ENCODE results near the gene PRSS12. TPM values are rescaled to one million over a fixed set of nuclear protein-coding genes. Genes with fewer than 3 reads are reported as not detected.
"Not testable (repeated sequence)": the region's sequence is repeated elsewhere in the genome, so short reads cannot be mapped to it uniquely, and the experiment has no call there.

PRSS12 gene
- total RNA-seq, 2 experiments from 2014 or later, result not detected

- H3K9me3 ChIP-seq (ENCODE audit: low read length), result 0 out of 2 replicates have a peak, but pooled peaks cover 6% of the 10 kb centered on the region
- no TSS peak for BruUV-seq (replicated peaks)
- no peak overlapping the region for H3K4me2 ChIP-seq (ENCODE audit: low read length)
- H3K27ac ChIP-seq (ENCODE audit: low read depth, low read length, poor library complexity, severe bottlenecking), result no peak overlapping the region
- no peaks in the 10 kb centered on the region for H3K79me2 ChIP-seq (ENCODE audit: insufficient read depth, low read depth, low read length)
- TF ChIP-seq CTCF (conservative IDR thresholded peaks at IDR 0.05; ENCODE audit: low read length) (no peak), EZH2phosphoT487 (IDR thresholded peaks at IDR 0.05; ENCODE audit: borderline replicate concordance, low read depth, low read length) (no peak)
- H4K20me1 ChIP-seq (ENCODE audit: insufficient read depth, low read length), result no peaks in the 10 kb centered on the region
- ChIA-PET POLR2A (no interaction called here), CTCF (ENCODE audit: unreplicated experiment) (no interaction called here)
- H2AFZ ChIP-seq (ENCODE audit: low read length), result no peak overlapping the region
- H3K4me3 ChIP-seq (ENCODE audit: low read depth, low read length, poor library complexity, severe bottlenecking), result no peak overlapping the region
- H3K4me1 ChIP-seq (ENCODE audit: insufficient read depth, low read length, poor library complexity, severe bottlenecking), result no peaks in the 10 kb centered on the region
- no peaks in the 10 kb centered on the region for H3K36me3 ChIP-seq (ENCODE audit: insufficient read depth, low read length)
- intact Hi-C loops (cut with micrococcal nuclease; ENCODE audit: unreplicated experiment), result no loop called here
- H3K9me2 ChIP-seq (ENCODE audit: insufficient read depth, low read length), result no peaks in the 10 kb centered on the region
- no peak for DNase-seq (ENCODE audit: low spot score)
Measured at GRCh38 chr4:118395057-118395644, 42.3 kb upstream of the PRSS12 start.

- H3K27ac ChIP-seq (ENCODE audit: low read depth, low read length, poor library complexity, severe bottlenecking); H3K4me3 ChIP-seq (ENCODE audit: low read depth, low read length, poor library complexity, severe bottlenecking); H3K4me2 ChIP-seq (ENCODE audit: low read length); BruUV-seq (replicated peaks); CTCF ChIA-PET (ENCODE audit: unreplicated experiment); POLR2A ChIA-PET; DNase-seq (ENCODE audit: low spot score); H2AFZ ChIP-seq (ENCODE audit: low read length); H3K36me3 ChIP-seq (ENCODE audit: insufficient read depth, low read length); intact Hi-C loops (cut with micrococcal nuclease; ENCODE audit: unreplicated experiment); H3K4me1 ChIP-seq (ENCODE audit: insufficient read depth, low read length, poor library complexity, severe bottlenecking); H3K79me2 ChIP-seq (ENCODE audit: insufficient read depth, low read depth, low read length); H4K20me1 ChIP-seq (ENCODE audit: insufficient read depth, low read length); H3K9me2 ChIP-seq (ENCODE audit: insufficient read depth, low read length); H3K9me3 ChIP-seq (ENCODE audit: low read length): not testable (repeated sequence)
Measured at GRCh38 chr4:118392509-118392908, 39.7 kb upstream of the PRSS12 start.

- Histone ChIP-seq H3K36me3 (ENCODE audit: insufficient read depth, low read length) (no peaks in the 10 kb centered on the region), H3K27ac (ENCODE audit: low read depth, low read length, poor library complexity, severe bottlenecking) (no peak overlapping the region), H3K9me3 (ENCODE audit: low read length) (0 out of 2 replicates have a peak, but pooled peaks cover 6% of the 10 kb centered on the region), H2AFZ (ENCODE audit: low read length) (no peak overlapping the region), H3K4me1 (ENCODE audit: insufficient read depth, low read length, poor library complexity, severe bottlenecking) (no peaks in the 10 kb centered on the region), H4K20me1 (ENCODE audit: insufficient read depth, low read length) (no peaks in the 10 kb centered on the region), H3K4me3 (ENCODE audit: low read depth, low read length, poor library complexity, severe bottlenecking) (no peak overlapping the region), H3K79me2 (ENCODE audit: insufficient read depth, low read depth, low read length) (no peaks in the 10 kb centered on the region), H3K9me2 (ENCODE audit: insufficient read depth, low read length) (no peaks in the 10 kb centered on the region), H3K4me2 (ENCODE audit: low read length) (no peak overlapping the region)
- DNase-seq (ENCODE audit: low spot score), result no peak
- no TSS peak for BruUV-seq (replicated peaks)
- TF ChIP-seq EZH2phosphoT487 (IDR thresholded peaks at IDR 0.05; ENCODE audit: borderline replicate concordance, low read depth, low read length) (no peak), CTCF (conservative IDR thresholded peaks at IDR 0.05; ENCODE audit: low read length) (no peak)
- CTCF ChIA-PET (ENCODE audit: unreplicated experiment), result no interaction called here
- POLR2A ChIA-PET, result no interaction called here
- intact Hi-C loops (cut with micrococcal nuclease; ENCODE audit: unreplicated experiment), result no loop called here
Measured at GRCh38 chr4:118390121-118390520, 37.3 kb upstream of the PRSS12 start.
